Measurements from ENCODE around the gene NOS1AP.
"Not testable (repeated sequence)": the region's sequence is repeated elsewhere in the genome, so short reads cannot be mapped to it uniquely, and the experiment has no call there.

Gene NOS1AP

GRCh38 chr1:162172311-162173102 lies 103.0 kb downstream of the NOS1AP start:
- no peak for DNase-seq

DNA sequence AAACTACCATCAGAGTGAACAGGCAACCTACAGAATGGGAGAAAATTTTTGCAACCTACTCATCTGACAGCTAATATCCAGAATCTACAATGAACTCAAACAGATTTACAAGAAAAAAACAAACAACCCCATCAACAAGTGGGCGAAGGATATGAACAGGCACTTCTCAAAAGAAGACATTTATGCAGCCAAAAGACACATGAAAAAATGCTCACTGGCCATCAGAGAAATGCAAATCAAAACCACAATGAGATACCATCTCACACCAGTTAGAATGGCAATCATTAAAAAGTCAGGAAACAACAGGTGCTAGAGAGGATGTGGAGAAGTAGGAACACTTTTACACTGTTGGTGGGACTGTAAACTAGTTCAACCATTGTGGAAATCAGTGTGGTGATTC lies 104.1 kb downstream of the NOS1AP start:
- DNase-seq, result not testable (repeated sequence)

DNA sequence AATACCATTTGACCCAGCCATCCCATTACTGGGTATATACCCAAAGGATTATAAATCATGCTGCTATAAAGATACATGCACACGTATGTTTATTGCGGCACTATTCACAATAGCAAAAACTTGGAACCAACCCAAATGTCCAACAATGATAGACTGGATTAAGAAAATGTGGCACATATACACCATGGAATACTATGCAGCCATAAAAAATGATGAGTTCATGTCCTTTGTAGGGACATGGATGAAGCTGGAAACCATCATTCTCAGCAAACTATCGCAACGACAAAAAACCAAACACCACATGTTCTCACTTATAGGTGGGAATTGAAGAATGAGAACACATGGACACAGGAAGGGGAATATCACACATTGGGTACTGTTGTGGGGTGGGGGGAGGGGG lies 104.5 kb downstream of the NOS1AP start:
- DNase-seq, result not testable (repeated sequence)

DNA sequence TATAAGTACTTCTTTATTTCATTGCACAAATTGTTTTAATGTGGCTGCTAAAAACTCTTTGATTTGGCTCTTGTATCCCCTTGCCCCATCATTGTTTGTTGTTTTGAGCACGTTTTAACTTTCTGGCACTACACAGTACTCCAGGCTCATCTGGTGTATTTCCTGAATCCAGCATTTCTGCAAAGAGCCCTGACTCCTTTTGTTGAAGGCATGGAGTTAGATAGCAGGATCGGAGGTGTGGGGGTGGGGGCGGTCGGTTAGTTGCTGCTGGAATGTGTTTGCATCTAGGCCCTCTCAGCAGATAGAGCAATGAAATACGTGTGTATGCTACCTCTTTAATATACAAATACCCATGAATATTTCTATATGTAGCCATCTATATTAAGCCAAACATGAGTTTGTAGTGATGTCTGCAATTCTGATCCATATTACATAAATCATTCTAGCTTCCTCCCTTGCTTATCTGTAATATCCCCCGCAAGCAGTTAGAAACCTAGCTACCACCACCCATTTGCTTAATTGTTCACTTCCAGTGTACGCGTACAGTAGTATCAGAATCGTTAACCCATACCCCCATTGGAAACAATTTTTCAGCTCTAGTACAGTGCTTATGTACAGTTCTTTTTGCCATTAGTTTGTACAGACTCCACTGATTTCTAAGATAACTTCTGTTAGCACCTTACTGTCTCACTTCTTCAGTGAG lies 106.0 kb downstream of the NOS1AP start:
- DNase-seq, result no peak

- DNase-seq, result no peak
Measured at GRCh38 chr1:162177126-162177525, 107.6 kb downstream of the NOS1AP start.

DNA sequence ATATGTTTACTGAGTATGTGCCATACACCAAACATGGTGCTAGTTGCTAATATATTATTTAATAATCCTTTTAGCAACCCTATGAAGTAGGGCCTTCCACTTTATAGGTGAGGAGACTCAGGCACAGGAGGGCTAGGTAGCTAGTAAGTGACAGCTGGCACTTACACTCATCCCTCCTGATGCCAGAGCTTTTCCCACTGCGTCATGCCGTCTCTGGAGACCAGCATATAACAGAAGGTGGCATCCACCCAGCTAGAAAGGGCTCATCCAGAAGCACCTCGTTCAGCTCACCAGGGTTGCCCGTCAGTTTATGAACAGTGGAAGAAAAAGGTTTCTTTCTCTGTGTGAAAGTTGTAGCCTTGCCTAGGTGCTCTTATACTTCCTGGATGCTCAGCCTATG lies 108.9 kb downstream of the NOS1AP start:
- DNase-seq, result no peak

DNA sequence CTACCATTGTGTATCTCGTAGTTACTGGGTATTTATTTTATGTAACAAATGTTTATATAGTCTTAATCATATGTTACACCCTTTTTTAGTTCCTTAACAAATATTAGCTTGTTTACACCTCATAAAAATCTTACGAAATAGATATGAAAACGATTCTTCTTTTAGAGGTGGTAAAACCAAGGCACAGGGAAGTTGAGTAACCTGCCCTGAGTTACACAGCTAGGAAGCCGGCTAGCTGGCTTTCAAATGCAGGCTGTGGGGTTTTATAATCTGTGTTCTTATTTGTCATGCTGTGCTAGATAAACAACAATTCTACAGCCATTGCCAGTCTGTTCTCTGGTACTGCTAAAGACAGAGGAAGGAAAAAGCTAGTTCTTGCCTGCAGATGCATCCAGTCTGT lies 109.6 kb downstream of the NOS1AP start:
- DNase-seq, result no peak

DNA sequence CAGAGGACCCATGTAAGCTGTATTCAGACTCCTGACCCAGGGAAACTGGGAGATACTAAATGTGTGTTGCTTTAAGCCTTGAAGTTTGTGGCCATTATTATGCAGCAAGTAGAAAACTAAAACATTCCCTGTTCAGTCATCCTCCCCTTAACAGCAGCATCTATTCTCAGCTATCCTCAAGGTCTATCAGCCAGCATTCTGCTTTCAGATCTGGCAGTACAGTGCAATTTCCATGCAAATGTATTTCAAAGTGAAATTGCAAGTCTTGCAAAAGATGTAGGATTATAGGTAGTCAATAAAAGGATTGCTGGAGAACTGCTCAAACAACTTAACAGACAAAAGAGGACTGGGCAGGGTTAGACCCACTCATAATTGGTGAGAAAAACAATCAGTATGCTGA lies 111.3 kb downstream of the NOS1AP start:
- no peak for DNase-seq

GRCh38 chr1:162182090-162182489 lies 112.6 kb downstream of the NOS1AP start:
- DNase-seq, result no peak

GRCh38 chr1:162185314-162186025 lies 116.0 kb downstream of the NOS1AP start:
- DNase-seq, result no peak

DNA sequence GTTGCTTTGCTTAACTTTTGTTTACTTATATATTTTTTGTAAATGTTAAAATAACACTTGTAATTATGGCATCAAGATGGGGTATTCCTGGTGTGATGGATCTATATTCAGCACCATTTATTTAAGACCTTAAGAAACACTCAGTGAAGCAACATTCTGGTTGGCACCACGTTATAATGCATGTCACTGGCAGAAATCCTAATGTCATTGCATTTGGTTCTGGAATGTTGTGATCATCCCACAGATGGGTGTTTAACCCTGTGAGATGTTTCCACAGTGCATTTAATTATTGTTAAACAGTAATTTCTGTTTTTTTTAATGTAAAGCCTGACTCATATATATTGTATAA lies 116.5 kb downstream of the NOS1AP start:
- DNase-seq, result no peak

DNA sequence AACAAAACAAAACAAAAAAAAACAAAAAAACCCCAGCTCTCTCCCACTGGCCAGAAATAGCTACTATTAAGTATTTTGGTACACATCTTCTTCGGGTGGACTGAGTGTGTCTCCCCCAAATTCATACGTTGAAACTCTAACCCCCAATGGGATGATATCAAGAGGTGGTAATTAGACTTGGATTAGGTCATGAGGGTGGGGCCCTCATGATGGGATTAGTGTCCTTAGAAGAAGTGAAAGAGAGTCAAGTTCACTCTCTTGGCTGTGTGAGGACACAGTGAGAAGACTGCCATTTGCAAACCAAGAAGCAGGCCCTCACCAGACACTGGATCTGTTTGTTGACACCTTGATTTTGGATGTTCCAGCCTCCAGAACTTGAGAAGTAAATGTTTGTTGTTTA lies 116.9 kb downstream of the NOS1AP start:
- DNase-seq, result no peak

GRCh38 chr1:162187687-162188276 lies 118.3 kb downstream of the NOS1AP start:
- no peak for DNase-seq

GRCh38 chr1:162189345-162189744 lies 119.9 kb downstream of the NOS1AP start:
- DNase-seq, result no peak

GRCh38 chr1:162191396-162192305 lies 122.2 kb downstream of the NOS1AP start:
- no peak for DNase-seq

DNA sequence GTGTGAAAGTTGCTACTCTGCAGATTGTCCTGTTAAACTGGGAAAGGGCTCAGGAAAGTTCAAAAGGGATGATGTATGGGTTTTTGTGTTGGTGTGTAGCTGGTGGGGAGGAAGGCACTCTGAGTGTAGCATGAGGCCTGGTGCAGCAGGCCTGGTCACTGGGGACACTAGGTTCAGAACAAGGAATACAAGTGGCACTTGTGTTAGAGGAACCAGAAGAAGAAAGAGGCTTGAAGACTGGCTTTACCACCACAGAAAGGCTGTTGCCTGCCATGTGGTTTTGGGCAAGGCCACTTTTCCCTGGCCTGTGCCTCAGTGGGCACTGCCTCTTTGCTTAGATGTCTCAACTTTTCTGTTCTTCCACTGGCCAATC lies 122.8 kb downstream of the NOS1AP start:
- no peak for DNase-seq

GRCh38 chr1:162192763-162193162 lies 123.3 kb downstream of the NOS1AP start:
- no peak for DNase-seq

DNA sequence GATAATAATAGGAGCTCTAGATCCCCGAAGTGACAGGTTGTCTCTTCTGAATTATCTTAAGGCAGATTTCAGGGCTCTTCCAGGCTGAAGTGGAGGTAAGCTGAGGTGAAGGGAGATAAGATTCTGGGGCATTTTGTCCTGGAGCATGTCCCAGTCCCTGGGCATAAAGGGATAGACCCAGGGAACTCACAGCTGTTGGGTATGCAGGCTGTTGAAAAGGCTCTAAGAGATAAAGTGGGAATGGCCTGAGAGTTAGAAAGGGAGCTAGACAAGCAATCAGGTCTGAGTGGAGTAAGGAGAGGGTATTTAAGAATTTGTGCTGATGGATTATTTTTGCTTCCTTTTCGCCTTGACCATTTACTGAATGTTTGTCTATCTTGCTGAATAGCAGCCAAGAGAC lies 123.7 kb downstream of the NOS1AP start:
- no peak for DNase-seq

DNA sequence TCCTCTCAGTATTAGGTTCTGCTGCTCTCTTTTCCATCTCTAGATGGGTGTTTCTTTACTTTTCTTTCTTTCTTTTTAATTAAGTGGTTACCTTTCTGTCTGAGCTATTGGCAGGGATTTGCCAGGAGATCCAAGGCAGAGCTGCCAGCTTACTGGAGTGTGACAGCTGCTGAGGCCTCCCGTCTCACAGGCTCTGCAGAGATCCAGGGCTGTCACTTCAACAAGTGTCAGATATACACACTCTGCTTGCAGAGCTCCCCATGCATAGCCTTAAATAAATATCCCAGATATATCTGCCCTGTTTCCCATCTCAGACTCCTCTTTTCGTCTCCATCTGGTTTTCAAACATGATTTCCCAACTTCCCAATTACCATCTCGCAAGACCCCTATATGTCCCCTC lies 124.3 kb downstream of the NOS1AP start:
- DNase-seq, result no peak

- no peak for DNase-seq
Measured at GRCh38 chr1:162195567-162195966, 126.1 kb downstream of the NOS1AP start.

GRCh38 chr1:162196387-162196786 lies 126.9 kb downstream of the NOS1AP start:
- DNase-seq, result no peak

GRCh38 chr1:162197041-162197531 lies 127.6 kb downstream of the NOS1AP start:
- no peak for DNase-seq
